Ishikawa (cell line): ENCODE results near the gene BRK1.

Source experiments
- CREB1 ChIP-seq: IDR thresholded peaks from 2 replicates; pipeline ENCODE4 v1.6.1; 2012; ENCODE audit warnings: low read depth
- EGR1 ChIP-seq: IDR thresholded peaks from 2 replicates; pipeline ENCODE4 v1.6.1; 2012
- EP300 ChIP-seq: IDR thresholded peaks from 2 replicates; pipeline ENCODE4 v1.6.1; 2012; ENCODE audit warnings: borderline replicate concordance
- FOXM1 ChIP-seq: IDR thresholded peaks from 2 replicates; pipeline ENCODE4 v1.6.1; 2012; ENCODE audit warnings: low read depth, borderline replicate concordance
- RAD21 ChIP-seq: IDR thresholded peaks from 2 replicates; pipeline ENCODE4 v1.6.1; 2012; ENCODE audit warnings: low read depth
- TAF1 ChIP-seq: IDR thresholded peaks from 2 replicates; pipeline ENCODE4 v1.6.1; 2012; ENCODE audit warnings: low read depth, mild to moderate bottlenecking
- TCF12 ChIP-seq: IDR thresholded peaks from 2 replicates; pipeline ENCODE4 v1.6.1; 2012; ENCODE audit warnings: low read depth
- TEAD4 ChIP-seq: IDR thresholded peaks from 2 replicates; pipeline ENCODE4 v1.6.1; 2012
- YY1 ChIP-seq: IDR thresholded peaks from 2 replicates; pipeline ENCODE4 v1.6.1; 2012; ENCODE audit warnings: low read depth
- ZBTB7A ChIP-seq: IDR thresholded peaks from 2 replicates; pipeline ENCODE4 v1.6.1; 2012; ENCODE audit warnings: low read depth
- TF ChIP-seq, protein P1 (sequence below): IDR thresholded peaks from 2 replicates; pipeline ENCODE4 v1.6.1; 2012; ENCODE audit warnings: low read depth, mild to moderate bottlenecking
- TF ChIP-seq, protein P2 (sequence below): IDR thresholded peaks from 2 replicates; pipeline ENCODE4 v1.6.1; 2012
- TF ChIP-seq, protein P3 (sequence below): IDR thresholded peaks from 2 replicates; pipeline ENCODE4 v1.6.1; 2012

DNA sequence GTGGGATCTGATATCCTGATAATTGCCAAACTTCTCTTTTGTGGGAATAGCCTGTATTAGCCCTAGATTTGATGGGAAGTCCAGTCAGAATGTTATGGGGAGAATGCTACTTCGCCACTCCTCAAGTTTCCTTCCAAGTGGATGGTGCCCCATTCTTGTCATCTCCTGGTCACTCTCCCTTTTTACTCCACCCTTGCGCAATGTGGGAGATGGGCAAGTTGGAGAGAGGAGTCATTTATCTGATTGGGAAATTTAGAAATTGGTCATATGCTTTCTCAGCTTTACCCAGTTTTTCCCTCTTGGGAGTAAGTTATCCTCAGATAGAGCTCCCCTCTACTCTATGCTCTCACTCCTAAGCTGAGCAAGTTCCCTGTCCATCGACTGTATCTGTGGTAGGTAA lies 21.8 kb upstream of the BRK1 start:
- TF ChIP-seq, protein P1, sequence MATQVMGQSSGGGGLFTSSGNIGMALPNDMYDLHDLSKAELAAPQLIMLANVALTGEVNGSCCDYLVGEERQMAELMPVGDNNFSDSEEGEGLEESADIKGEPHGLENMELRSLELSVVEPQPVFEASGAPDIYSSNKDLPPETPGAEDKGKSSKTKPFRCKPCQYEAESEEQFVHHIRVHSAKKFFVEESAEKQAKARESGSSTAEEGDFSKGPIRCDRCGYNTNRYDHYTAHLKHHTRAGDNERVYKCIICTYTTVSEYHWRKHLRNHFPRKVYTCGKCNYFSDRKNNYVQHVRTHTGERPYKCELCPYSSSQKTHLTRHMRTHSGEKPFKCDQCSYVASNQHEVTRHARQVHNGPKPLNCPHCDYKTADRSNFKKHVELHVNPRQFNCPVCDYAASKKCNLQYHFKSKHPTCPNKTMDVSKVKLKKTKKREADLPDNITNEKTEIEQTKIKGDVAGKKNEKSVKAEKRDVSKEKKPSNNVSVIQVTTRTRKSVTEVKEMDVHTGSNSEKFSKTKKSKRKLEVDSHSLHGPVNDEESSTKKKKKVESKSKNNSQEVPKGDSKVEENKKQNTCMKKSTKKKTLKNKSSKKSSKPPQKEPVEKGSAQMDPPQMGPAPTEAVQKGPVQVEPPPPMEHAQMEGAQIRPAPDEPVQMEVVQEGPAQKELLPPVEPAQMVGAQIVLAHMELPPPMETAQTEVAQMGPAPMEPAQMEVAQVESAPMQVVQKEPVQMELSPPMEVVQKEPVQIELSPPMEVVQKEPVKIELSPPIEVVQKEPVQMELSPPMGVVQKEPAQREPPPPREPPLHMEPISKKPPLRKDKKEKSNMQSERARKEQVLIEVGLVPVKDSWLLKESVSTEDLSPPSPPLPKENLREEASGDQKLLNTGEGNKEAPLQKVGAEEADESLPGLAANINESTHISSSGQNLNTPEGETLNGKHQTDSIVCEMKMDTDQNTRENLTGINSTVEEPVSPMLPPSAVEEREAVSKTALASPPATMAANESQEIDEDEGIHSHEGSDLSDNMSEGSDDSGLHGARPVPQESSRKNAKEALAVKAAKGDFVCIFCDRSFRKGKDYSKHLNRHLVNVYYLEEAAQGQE, result no peak
- TF ChIP-seq TAF1, result no peak
- TF ChIP-seq, protein P2, sequence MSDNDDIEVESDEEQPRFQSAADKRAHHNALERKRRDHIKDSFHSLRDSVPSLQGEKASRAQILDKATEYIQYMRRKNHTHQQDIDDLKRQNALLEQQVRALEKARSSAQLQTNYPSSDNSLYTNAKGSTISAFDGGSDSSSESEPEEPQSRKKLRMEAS, result no peak
- TF ChIP-seq EP300, result no peak
- no peak for TF ChIP-seq EGR1
- no peak for TF ChIP-seq FOXM1
- TF ChIP-seq RAD21, result no peak
- TF ChIP-seq YY1, result no peak
- TF ChIP-seq TCF12, result no peak
- TF ChIP-seq ZBTB7A, result no peak
- no peak for TF ChIP-seq TEAD4
- TF ChIP-seq, protein P3, sequence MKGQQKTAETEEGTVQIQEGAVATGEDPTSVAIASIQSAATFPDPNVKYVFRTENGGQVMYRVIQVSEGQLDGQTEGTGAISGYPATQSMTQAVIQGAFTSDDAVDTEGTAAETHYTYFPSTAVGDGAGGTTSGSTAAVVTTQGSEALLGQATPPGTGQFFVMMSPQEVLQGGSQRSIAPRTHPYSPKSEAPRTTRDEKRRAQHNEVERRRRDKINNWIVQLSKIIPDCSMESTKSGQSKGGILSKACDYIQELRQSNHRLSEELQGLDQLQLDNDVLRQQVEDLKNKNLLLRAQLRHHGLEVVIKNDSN, result no peak
- TF ChIP-seq CREB1, result no peak
